GM18870 (cell line): ENCODE data around the gene LPCAT4.

Experiments
- ATAC-seq: cut with Tn5 transposase; IDR thresholded peaks from one replicate; pipeline ENCODE4 v1.9.1; 2021; ENCODE audit warnings: moderate library complexity; ENCODE audit not compliant: unreplicated experiment

Gene LPCAT4

GRCh38 chr15:34337557-34338306, 29.3 kb downstream of the LPCAT4 start, which contains the start of gene SLC12A6:
Gene SLC12A6, minus strand, starts transcription at chr15:34337781. Its CDS starts 1,101 bp downstream, at chr15:34336680.
- peak; percentile 32 for ATAC-seq

GRCh38 chr15:34336991-34337556, 29.9 kb downstream of the LPCAT4 start:
- no peak for ATAC-seq

- no peak for ATAC-seq
Observed at GRCh38 chr15:34336231-34336990, 30.6 kb downstream of the LPCAT4 start.

- no peak for ATAC-seq
Observed at GRCh38 chr15:34335176-34336032, 31.6 kb downstream of the LPCAT4 start.

- no peak for ATAC-seq
Observed at GRCh38 chr15:34334672-34335071, 32.3 kb downstream of the LPCAT4 start.

GRCh38 chr15:34332553-34333120, 34.4 kb downstream of the LPCAT4 start:
- no peak for ATAC-seq

GRCh38 chr15:34331809-34332208, 35.2 kb downstream of the LPCAT4 start:
- no peak for ATAC-seq

GRCh38 chr15:34330279-34330678, 36.7 kb downstream of the LPCAT4 start:
- ATAC-seq: no peak

- no peak for ATAC-seq
Observed at GRCh38 chr15:34329006-34329405, 38.0 kb downstream of the LPCAT4 start.

GRCh38 chr15:34327906-34328305, 39.1 kb downstream of the LPCAT4 start:
- no peak for ATAC-seq

- no peak for ATAC-seq
Observed at GRCh38 chr15:34325368-34325767, 41.6 kb downstream of the LPCAT4 start.

- no peak for ATAC-seq
Observed at GRCh38 chr15:34324933-34325332, 42.1 kb downstream of the LPCAT4 start.

GRCh38 chr15:34323217-34323616, 43.8 kb downstream of the LPCAT4 start:
- ATAC-seq: no peak

GRCh38 chr15:34318277-34319079, 48.5 kb downstream of the LPCAT4 start:
- peak; percentile 60 for ATAC-seq

- no peak for ATAC-seq
Observed at GRCh38 chr15:34314491-34315490, 52.2 kb downstream of the LPCAT4 start.

GRCh38 chr15:34311563-34311962, 55.4 kb downstream of the LPCAT4 start:
- ATAC-seq: no peak
